D721Med (cell line): Measurements from ENCODE around the gene UGT1A8.
"Not testable (repeated sequence)": the region's sequence is repeated elsewhere in the genome, so short reads cannot be mapped to it uniquely, and the experiment has no call there.

Experiments used
- DNase-seq: peaks from one replicate; pipeline ENCODE4 v3.0.0; 2011; ENCODE audit warnings: low spot score; ENCODE audit not compliant: insufficient read length
- FAIRE-seq: peaks from 2 replicates; lab custom pipeline; 2011; peaks lifted over from hg19 to GRCh38; lab: Jason Lieb, UNC
- TF ChIP-seq, protein P1 (sequence below): IDR thresholded peaks from 2 replicates; pipeline ENCODE4 v1.5.1; 2012; ENCODE audit warnings: mild to moderate bottlenecking, control low read depth; ENCODE audit not compliant: insufficient read depth; ENCODE audit errors: missing control alignments

The UGT1A8 gene

GRCh38 chr2:233605680-233606079 is 11.8 kb upstream of the UGT1A8 start:
- FAIRE-seq = no peak
- no peak for DNase-seq
- TF ChIP-seq, protein P1, sequence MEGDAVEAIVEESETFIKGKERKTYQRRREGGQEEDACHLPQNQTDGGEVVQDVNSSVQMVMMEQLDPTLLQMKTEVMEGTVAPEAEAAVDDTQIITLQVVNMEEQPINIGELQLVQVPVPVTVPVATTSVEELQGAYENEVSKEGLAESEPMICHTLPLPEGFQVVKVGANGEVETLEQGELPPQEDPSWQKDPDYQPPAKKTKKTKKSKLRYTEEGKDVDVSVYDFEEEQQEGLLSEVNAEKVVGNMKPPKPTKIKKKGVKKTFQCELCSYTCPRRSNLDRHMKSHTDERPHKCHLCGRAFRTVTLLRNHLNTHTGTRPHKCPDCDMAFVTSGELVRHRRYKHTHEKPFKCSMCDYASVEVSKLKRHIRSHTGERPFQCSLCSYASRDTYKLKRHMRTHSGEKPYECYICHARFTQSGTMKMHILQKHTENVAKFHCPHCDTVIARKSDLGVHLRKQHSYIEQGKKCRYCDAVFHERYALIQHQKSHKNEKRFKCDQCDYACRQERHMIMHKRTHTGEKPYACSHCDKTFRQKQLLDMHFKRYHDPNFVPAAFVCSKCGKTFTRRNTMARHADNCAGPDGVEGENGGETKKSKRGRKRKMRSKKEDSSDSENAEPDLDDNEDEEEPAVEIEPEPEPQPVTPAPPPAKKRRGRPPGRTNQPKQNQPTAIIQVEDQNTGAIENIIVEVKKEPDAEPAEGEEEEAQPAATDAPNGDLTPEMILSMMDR = no peak

- DNase-seq (no peak), FAIRE-seq (no peak)
- TF ChIP-seq, protein P1 = no peak
Measured at GRCh38 chr2:233611284-233611683, 6.1 kb upstream of the UGT1A8 start.

GRCh38 chr2:233620204-233620603 is 2.8 kb downstream of the UGT1A8 start:
- DNase-seq (no peak), FAIRE-seq (peak; percentile 16)
- TF ChIP-seq, protein P1 = no peak

GRCh38 chr2:233621863-233622262 is 4.4 kb downstream of the UGT1A8 start:
- not testable (repeated sequence) for FAIRE-seq, DNase-seq

- DNase-seq (no peak), FAIRE-seq (no peak)
- TF ChIP-seq, protein P1 = no peak
Measured at GRCh38 chr2:233627331-233628025, 10.0 kb downstream of the UGT1A8 start.

- DNase-seq, FAIRE-seq: not testable (repeated sequence)
Measured at GRCh38 chr2:233636306-233636705, 18.9 kb downstream of the UGT1A8 start, which contains the start of gene UGT1A10. Gene UGT1A10, plus strand, starts transcription at chr2:233636448. Its CDS starts 75 bp downstream, at chr2:233636523.

- DNase-seq = no peak
Measured at GRCh38 chr2:233638836-233639235, 21.4 kb downstream of the UGT1A8 start.

DNA sequence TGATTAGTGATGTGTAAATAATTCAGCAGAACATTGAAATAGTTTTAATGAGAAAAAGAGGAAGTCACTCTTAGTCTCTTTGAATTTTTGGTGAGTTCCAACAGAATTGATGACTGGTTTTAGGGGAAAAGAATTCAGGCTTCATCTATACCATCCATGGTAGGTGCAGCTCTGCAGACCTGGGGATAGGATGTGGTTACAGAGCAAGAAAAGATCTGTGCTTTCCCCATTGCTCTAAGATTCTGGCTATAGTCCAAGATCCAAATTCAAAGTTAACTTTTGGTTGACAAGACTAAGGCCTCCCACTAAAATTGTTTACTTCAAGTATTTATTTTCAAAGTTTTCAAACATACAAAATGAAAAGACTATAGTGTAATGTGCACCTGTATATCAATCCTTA is 22.4 kb downstream of the UGT1A8 start:
- TF ChIP-seq, protein P1 = no peak
- no peak for FAIRE-seq
- no peak for DNase-seq

More at GRCh38 chr2:233638836-233639235, 21.4 kb downstream of the UGT1A8 start:
- TF ChIP-seq, protein P1 = no peak
- no peak for FAIRE-seq
